ENCODE data around the gene RAB37.

GRCh38 chr17:74697515-74697914, 39.5 kb upstream of the RAB37 start:
- TF ChIP-seq ZNF766 (CRISPR knock-in tag; conservative IDR thresholded peaks at IDR 0.05) (no peak), TRIM28 (IDR thresholded peaks at IDR 0.05) (no peak), CHD4 (IDR thresholded peaks at IDR 0.05; ENCODE audit: insufficient read depth, insufficient replicate concordance, low read depth, low read length, poor library complexity, severe bottlenecking) (no peak), ZBTB33 (CRISPR knock-in tag; IDR thresholded peaks at IDR 0.05) (no peak), MAX (CRISPR knock-in tag; IDR thresholded peaks at IDR 0.05) (no peak), ARID3A (IDR thresholded peaks at IDR 0.05; ENCODE audit: borderline replicate concordance, low read depth, low read length) (no peak), CHD2 (IDR thresholded peaks at IDR 0.05; ENCODE audit: low read depth, low read length) (no peak), FOXM1 (IDR thresholded peaks at IDR 0.05; ENCODE audit: low read depth) (no peak), FOXM1 (CRISPR knock-in tag; IDR thresholded peaks at IDR 0.05; ENCODE audit: low read depth) (no peak), JUN (IDR thresholded peaks at IDR 0.05; ENCODE audit: borderline replicate concordance, low read depth, low read length) (no peak), JUN (CRISPR knock-in tag; IDR thresholded peaks at IDR 0.05; ENCODE audit: borderline replicate concordance) (no peak), RAD21 (CRISPR knock-in tag; conservative IDR thresholded peaks at IDR 0.05 in 1 of 2, IDR thresholded peaks at IDR 0.05 in 1 of 2) (no peak)

Measured in K562 (cell line).